ENCODE measurements around the gene PER2.

- TF ChIP-seq ZNF274 (IDR thresholded peaks at IDR 0.05; ENCODE audit: borderline replicate concordance, low read depth, low read length) = no peak
- TF ChIP-seq ZNF764 (CRISPR knock-in tag; IDR thresholded peaks at IDR 0.05; ENCODE audit: low read depth) = no peak
- TF ChIP-seq SRF (CRISPR knock-in tag; IDR thresholded peaks at IDR 0.05) = no peak
- TF ChIP-seq BRCA1 (IDR thresholded peaks at IDR 0.05) = no peak
- no peak for TF ChIP-seq BRCA1 (CRISPR knock-in tag; IDR thresholded peaks at IDR 0.05)
- TF ChIP-seq NR2C2 (CRISPR knock-in tag; IDR thresholded peaks at IDR 0.05) = no peak
- TF ChIP-seq NR2C2 (tag; IDR thresholded peaks at IDR 0.05) = no peak
- TF ChIP-seq ZBTB7A (IDR thresholded peaks at IDR 0.05; ENCODE audit: borderline replicate concordance, control insufficient read depth, low read depth, low read length) = no peak
Observed at GRCh38 chr2:238305092-238305862, 16.9 kb upstream of the PER2 start.

Data from K562 (cell line).